PC-9 (cell line): Measurements from ENCODE around the gene ACADS. TPM values are rescaled to one million over a fixed set of nuclear protein-coding genes. Genes with fewer than 3 reads are reported as not detected.

ENCODE experiments used
- BruUV-seq: library from RNA; stranded (reverse); fragments of 400-500 nt; replicated peaks from 2 replicates; lab custom pipeline; 2021; lab: Mats Ljungman, UMichigan
- CTCF ChIA-PET: fragments of 300-600 bp; sonication (Branson Sonifier 250); formaldehyde crosslinking; loops from one replicate; lab custom pipeline; 2022; ENCODE audit warnings: antibody characterized with exemption; lab: Charles Lee
- POLR2A ChIA-PET: fragments of 300-600 bp; sonication (Branson Sonifier 250); formaldehyde crosslinking; loops from one replicate; lab custom pipeline; 2022; ENCODE audit warnings: antibody characterized with exemption; ENCODE audit not compliant: unreplicated experiment; lab: Charles Lee
- DNase-seq, 2 experiments: peaks; one replicate each; pipeline versions ENCODE4 v3.0.0 to v3.0.0-alpha.2; 2015 to 2022; ENCODE audit warnings: mixed read lengths in 1 of 2
- H2AFZ ChIP-seq: fragments of 200-600 bp; sonication (generic); 2 replicates; pipeline ENCODE4 v1.8.1; 2017; ENCODE audit warnings: antibody characterized with exemption
- H3F3A ChIP-seq: fragments of 200-600 bp; sonication (generic); 2 replicates; pipeline ENCODE4 v1.8.1; 2017; ENCODE audit warnings: antibody characterized with exemption, mild to moderate bottlenecking, low read depth; ENCODE audit not compliant: insufficient read depth
- H3K27ac ChIP-seq: fragments of 200-600 bp; sonication (generic); 2 replicates; pipeline ENCODE4 v1.6.1; 2016; ENCODE audit warnings: mixed run types
- H3K27me3 ChIP-seq: fragments of 200-600 bp; sonication (generic); 2 replicates; pipeline ENCODE4 v1.6.1; 2016; ENCODE audit warnings: low read depth, mixed run types; ENCODE audit not compliant: insufficient read depth
- H3K36me3 ChIP-seq: fragments of 200-600 bp; sonication (generic); 2 replicates; pipeline ENCODE4 v1.6.1; 2016; ENCODE audit warnings: low read depth, mixed run types
- H3K4me1 ChIP-seq: fragments of 200-600 bp; sonication (generic); replicated peaks from 2 replicates; pipeline ENCODE4 v1.6.1; 2016; ENCODE audit warnings: mixed run types; ENCODE audit not compliant: insufficient read depth
- H3K4me2 ChIP-seq: fragments of 200-600 bp; sonication (generic); 2 replicates; pipeline ENCODE4 v1.6.1; 2017; ENCODE audit warnings: mixed run types
- H3K4me3 ChIP-seq: fragments of 200-600 bp; sonication (generic); 2 replicates; pipeline ENCODE4 v1.6.1; 2016; ENCODE audit warnings: mixed run types
- H3K79me2 ChIP-seq: fragments of 200-600 bp; sonication (generic); 2 replicates; pipeline ENCODE4 v1.6.1; 2017; ENCODE audit warnings: low read depth, mixed run types
- H3K9me2 ChIP-seq: fragments of 200-600 bp; sonication (generic); 2 replicates; pipeline ENCODE4 v1.8.1; 2017; ENCODE audit warnings: mild to moderate bottlenecking; ENCODE audit not compliant: insufficient read depth
- H3K9me3 ChIP-seq: fragments of 200-600 bp; sonication (generic); 2 replicates; pipeline ENCODE4 v1.8.1; 2016; ENCODE audit warnings: low read depth; ENCODE audit not compliant: insufficient read depth
- H4K20me1 ChIP-seq: fragments of 200-600 bp; sonication (generic); 2 replicates; pipeline ENCODE4 v1.8.1; 2017; ENCODE audit not compliant: insufficient read depth
- EZH2 ChIP-seq: fragments of 200-600 bp; sonication (generic); IDR thresholded peaks from 2 replicates; pipeline ENCODE4 v1.8.0; 2017; ENCODE audit warnings: antibody characterized with exemption, low read depth
- intact Hi-C: fragments of 100-400 bp; cut with micrococcal nuclease; formaldehyde crosslinking; loops from one replicate; pipeline ENCODE4 v1.10.0; 2022; ENCODE audit not compliant: unreplicated experiment
- total RNA-seq: library from RNA; stranded (reverse); gene quantifications from 2 replicates; pipeline ENCODE4 v1.2.3, GENCODE V29; 2021
- TF ChIP-seq, protein P1 (sequence below): fragments of 200-600 bp; sonication (generic); conservative IDR thresholded peaks from 2 replicates; pipeline ENCODE4 v1.6.1; 2017; ENCODE audit warnings: mixed run types, antibody characterized with exemption, mild to moderate bottlenecking, moderate library complexity

Gene ACADS
- total RNA-seq, 1 experiment from 2014 or later = 8.2 TPM

DNA sequence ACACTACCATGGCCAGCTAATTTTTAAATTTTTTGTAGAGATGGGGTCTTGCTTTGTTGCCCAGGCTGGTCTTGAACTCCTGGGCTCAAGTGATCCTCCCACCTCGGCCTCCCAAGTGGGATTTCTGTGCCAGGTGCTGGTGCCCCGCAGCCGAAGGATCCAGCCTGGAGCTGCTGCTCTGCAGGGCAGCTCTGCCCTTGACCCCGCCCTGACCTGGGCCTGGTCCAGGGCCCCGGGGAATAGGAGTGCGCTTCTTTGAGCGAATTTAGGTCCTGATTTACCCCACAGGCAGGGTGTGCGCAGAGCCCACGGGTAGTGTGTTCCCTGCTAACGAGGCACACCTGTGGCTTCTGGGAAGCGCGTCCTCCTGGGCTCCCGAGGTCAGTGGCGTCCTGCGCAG lies 15.2 kb downstream of the ACADS start:
- no TSS peak for BruUV-seq
- no peak overlapping the region for H3K4me3 ChIP-seq
- no peaks in the 10 kb centered on the region for H3F3A ChIP-seq
- no peak for TF ChIP-seq EZH2
- TF ChIP-seq, protein P1, sequence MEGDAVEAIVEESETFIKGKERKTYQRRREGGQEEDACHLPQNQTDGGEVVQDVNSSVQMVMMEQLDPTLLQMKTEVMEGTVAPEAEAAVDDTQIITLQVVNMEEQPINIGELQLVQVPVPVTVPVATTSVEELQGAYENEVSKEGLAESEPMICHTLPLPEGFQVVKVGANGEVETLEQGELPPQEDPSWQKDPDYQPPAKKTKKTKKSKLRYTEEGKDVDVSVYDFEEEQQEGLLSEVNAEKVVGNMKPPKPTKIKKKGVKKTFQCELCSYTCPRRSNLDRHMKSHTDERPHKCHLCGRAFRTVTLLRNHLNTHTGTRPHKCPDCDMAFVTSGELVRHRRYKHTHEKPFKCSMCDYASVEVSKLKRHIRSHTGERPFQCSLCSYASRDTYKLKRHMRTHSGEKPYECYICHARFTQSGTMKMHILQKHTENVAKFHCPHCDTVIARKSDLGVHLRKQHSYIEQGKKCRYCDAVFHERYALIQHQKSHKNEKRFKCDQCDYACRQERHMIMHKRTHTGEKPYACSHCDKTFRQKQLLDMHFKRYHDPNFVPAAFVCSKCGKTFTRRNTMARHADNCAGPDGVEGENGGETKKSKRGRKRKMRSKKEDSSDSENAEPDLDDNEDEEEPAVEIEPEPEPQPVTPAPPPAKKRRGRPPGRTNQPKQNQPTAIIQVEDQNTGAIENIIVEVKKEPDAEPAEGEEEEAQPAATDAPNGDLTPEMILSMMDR = no peak
- ChIA-PET CTCF (no interaction called here), POLR2A (no interaction called here)
- H3K4me2 ChIP-seq = no peak overlapping the region
- intact Hi-C loops = no loop called here
- H3K27ac ChIP-seq = no peak overlapping the region
- no peaks in the 10 kb centered on the region for H4K20me1 ChIP-seq
- no peaks in the 10 kb centered on the region for H3K9me3 ChIP-seq
- no peaks in the 10 kb centered on the region for H3K79me2 ChIP-seq
- no peaks in the 10 kb centered on the region for H3K4me1 ChIP-seq
- DNase-seq = no peak
- H3K9me2 ChIP-seq = no peaks in the 10 kb centered on the region
- no peak overlapping the region for H2AFZ ChIP-seq
- H3K27me3 ChIP-seq = no peaks in the 10 kb centered on the region
- no peaks in the 10 kb centered on the region for H3K36me3 ChIP-seq

DNA sequence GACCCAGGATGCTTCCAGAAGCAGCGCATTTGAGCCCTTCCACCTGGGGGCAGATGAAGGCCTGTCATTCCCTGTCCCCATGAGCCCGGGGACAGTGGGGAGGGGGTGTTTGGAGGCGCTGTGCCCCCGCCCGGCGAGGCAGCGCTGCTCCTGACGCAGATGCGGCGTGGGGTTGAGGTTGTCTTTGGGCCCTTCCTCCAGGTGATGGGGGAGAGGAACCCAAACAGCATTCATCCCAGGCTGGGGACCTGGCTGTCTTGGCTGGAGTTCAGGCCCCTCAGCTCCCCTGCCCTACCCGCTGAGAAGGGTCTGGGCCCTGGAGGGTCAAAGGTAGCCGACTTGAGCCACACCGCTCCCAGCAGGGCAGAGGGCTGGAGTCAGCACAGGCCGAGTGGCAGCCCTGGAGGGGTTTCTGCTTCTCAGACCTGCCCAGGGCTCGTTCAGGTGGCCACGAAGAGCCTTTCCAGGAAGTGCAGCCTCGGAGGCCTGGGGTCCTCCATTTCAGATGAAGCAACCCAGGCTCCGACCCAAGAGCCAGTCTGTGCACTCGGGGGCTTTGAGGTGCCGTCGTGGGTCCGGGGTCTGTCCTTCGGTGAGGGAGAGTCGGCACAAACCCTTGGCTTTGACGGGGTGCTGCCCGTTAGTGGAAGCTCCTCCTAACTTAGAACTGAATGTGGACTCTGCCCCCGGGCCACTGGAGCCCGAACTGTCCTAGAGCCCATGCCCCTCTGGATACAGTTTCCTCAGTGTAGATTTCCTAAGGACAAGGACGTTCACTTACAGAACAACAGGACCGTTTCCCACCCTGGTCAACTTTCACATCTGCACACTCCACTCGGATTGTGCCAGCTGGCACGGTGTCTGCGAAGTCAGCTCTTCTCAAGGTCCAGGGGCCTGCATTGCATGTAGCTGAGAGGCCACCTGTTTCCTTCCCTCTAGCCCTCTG lies 16.1 kb downstream of the ACADS start:
- H3K27me3 ChIP-seq = no peaks in the 10 kb centered on the region
- no peaks in the 10 kb centered on the region for H4K20me1 ChIP-seq
- no peak overlapping the region for H3K4me3 ChIP-seq
- no peaks in the 10 kb centered on the region for H3K36me3 ChIP-seq
- H3K9me2 ChIP-seq = no peaks in the 10 kb centered on the region
- intact Hi-C loops = no loop called here
- DNase-seq = no peak
- no peak overlapping the region for H3K4me2 ChIP-seq
- H3K9me3 ChIP-seq = no peaks in the 10 kb centered on the region
- TF ChIP-seq, protein P1 = no peak
- no peak for TF ChIP-seq EZH2
- no peaks in the 10 kb centered on the region for H3K79me2 ChIP-seq
- no peak overlapping the region for H3K27ac ChIP-seq
- no peaks in the 10 kb centered on the region for H3K4me1 ChIP-seq
- no peaks in the 10 kb centered on the region for H3F3A ChIP-seq
- ChIA-PET POLR2A (no interaction called here), CTCF (no interaction called here)
- H2AFZ ChIP-seq = no peak overlapping the region
- no TSS peak for BruUV-seq

DNA sequence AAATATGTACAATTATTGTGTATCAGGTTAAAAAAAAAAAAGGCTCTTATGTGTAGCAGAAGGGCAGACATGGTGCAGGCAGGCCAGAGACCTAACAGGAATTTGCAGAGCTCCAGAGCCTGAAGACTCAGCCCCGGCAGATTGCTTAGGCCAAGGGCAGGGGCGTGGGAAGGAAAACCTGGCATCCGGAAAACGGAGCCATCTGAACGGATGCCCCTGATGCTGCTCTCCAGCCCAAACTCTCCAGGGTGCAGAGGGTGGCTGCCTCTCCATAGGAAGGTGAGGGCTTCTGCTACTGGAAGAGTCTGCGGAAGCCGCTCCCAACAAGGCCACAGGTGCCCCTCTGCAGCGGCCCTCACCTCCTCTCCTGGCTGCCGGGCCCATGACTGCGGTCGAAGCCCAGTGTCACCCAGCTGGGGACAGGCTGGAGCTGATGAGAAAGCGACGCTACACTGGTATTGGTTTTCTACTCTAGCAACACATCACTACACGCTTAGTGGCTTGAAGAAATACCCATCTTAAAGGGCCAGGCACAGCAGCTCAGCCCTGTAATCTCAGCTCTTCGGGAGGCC lies 19.4 kb downstream of the ACADS start:
- Histone ChIP-seq H3K36me3 (no peaks in the 10 kb centered on the region), H3K27me3 (no peaks in the 10 kb centered on the region), H3K4me2 (no peak overlapping the region), H3K9me2 (no peaks in the 10 kb centered on the region), H3K79me2 (no peaks in the 10 kb centered on the region), H4K20me1 (no peaks in the 10 kb centered on the region), H3K27ac (no peak overlapping the region), H3K4me1 (no peaks in the 10 kb centered on the region), H3K4me3 (no peak overlapping the region), H2AFZ (no peak overlapping the region), H3F3A (no peaks in the 10 kb centered on the region), H3K9me3 (no peaks in the 10 kb centered on the region)
- POLR2A ChIA-PET = no interaction called here
- no peak for DNase-seq
- CTCF ChIA-PET = interaction anchor here (0.7 kb wide), 1 partner anchor 92 kb away, joined by 3 read pairs; no protein-coding TSS in a partner anchor
- BruUV-seq = no TSS peak
- TF ChIP-seq, protein P1 = no peak
- TF ChIP-seq EZH2 = no peak
- intact Hi-C loops = no loop called here
